Endothelial cell of umbilical vein (primary cell): ENCODE results near the gene STAT2.

ENCODE experiments used
- CTCF ChIP-seq, 2 donors: IDR thresholded peaks; 1 replicate in 1 of 2; 2 replicates in 1 of 2; pipeline ENCODE4 v1.5.1; 2011; ENCODE audit warnings: low read length in 2 of 2, mild to moderate bottlenecking in 2 of 2, moderate library complexity in 2 of 2, control low read depth in 1 of 2, inconsistent platforms in 1 of 2, low read depth in 1 of 2; ENCODE audit not compliant: insufficient read depth in 1 of 2; ENCODE audit errors: extremely low read depth in 1 of 2
- EZH2 ChIP-seq: IDR thresholded peaks from 2 replicates; pipeline ENCODE4 v1.6.1; 2012; ENCODE audit warnings: borderline replicate concordance, low read depth, mild to moderate bottlenecking, moderate library complexity, low read length, inconsistent platforms; ENCODE audit not compliant: severe bottlenecking
- MYC ChIP-seq: IDR thresholded peaks from one replicate; pipeline ENCODE4 v1.6.1; 2011; ENCODE audit warnings: mild to moderate bottlenecking, low read depth, low read length
- POLR2A ChIP-seq: IDR thresholded peaks from 2 replicates; pipeline ENCODE4 v1.6.1; 2012; ENCODE audit warnings: low read depth, mild to moderate bottlenecking, control low read depth, low read length
- POLR2AphosphoS5 ChIP-seq: IDR thresholded peaks from 2 replicates; pipeline ENCODE4 v1.6.1; 2012; ENCODE audit warnings: low read depth, mild to moderate bottlenecking, control low read depth, low read length, moderate library complexity; ENCODE audit not compliant: insufficient read depth

GRCh38 chr12:56336361-56337167 is 23.3 kb downstream of the STAT2 start:
- TF ChIP-seq CTCF (IDR thresholded peaks at IDR 0.05; ENCODE audit: extremely low read depth in 1 of 2, insufficient read depth in 1 of 2, low read depth in 1 of 2, low read length in 2 of 2): no peak
- TF ChIP-seq MYC: no peak
- TF ChIP-seq POLR2A: no peak
- no peak for TF ChIP-seq EZH2
- TF ChIP-seq POLR2AphosphoS5: no peak
